Panc1 (cell line): ENCODE results near the gene CPPED1.

Source experiments
- CTCF ChIP-seq: fragments of 450-650 bp; IDR thresholded peaks from 2 replicates; pipeline ENCODE4 v1.5.1; 2017; ENCODE audit warnings: mild to moderate bottlenecking
- REST ChIP-seq, 2 experiments: IDR thresholded peaks; 2 replicates each; pipeline ENCODE4 v1.6.1; 2011 to 2012; ENCODE audit warnings: low read depth in 2 of 2, control low read depth in 1 of 2, low read length in 1 of 2, mild to moderate bottlenecking in 1 of 2, moderate library complexity in 1 of 2; ENCODE audit not compliant: insufficient read depth in 1 of 2

- TF ChIP-seq CTCF (no peak), REST (IDR thresholded peaks at IDR 0.05; ENCODE audit: insufficient read depth in 1 of 2, low read depth in 2 of 2, low read length in 1 of 2) (peak in 1 of 2 experiments; percentile 50; a peak in 1 of 4 replicates)
These were observed at the start of gene CPPED1 for GRCh38 chr16:12803203-12804093.
